Natural killer cell treated with Interleukin-12 subunit alpha and Interleukin-12 subunit beta and Interleukin-15 and Interleukin-18, amount 100 ng/mL, for 72 hours (primary cell): Measurements from ENCODE around the gene BAD. TPM values are rescaled to one million over a fixed set of nuclear protein-coding genes. Genes with fewer than 3 reads are reported as not detected.

ENCODE experiments used
- ATAC-seq, 2 donors: fragments of 150-1000 bp; cut with Tn5 transposase in 1 of 2; sonication (Bioruptor Pico), chemical (Tn5 transposase) in 1 of 2; 2 replicates each; pipeline ENCODE4 v1.10.0; 2021
- DNase-seq: peaks from one replicate; pipeline ENCODE4 v3.0.0; 2022; ENCODE audit warnings: low spot score
- H3K27ac Mint-ChIP-seq, 2 donors: 1 replicate in 1 of 2; 2 replicates in 1 of 2; pipeline ENCODE4 v1.8.0; 2022; ENCODE audit warnings: mixed read lengths in 2 of 2, mild to moderate bottlenecking in 1 of 2, moderate library complexity in 1 of 2
- H3K27me3 Mint-ChIP-seq, 2 donors: 1 replicate in 1 of 2; 2 replicates in 1 of 2; pipeline ENCODE4 v1.8.0; 2022; ENCODE audit warnings: mixed read lengths in 2 of 2
- H3K36me3 Mint-ChIP-seq: one replicate; pipeline ENCODE4 v1.8.0; 2022; ENCODE audit warnings: mixed read lengths
- H3K4me1 Mint-ChIP-seq, 2 donors: 1 replicate in 1 of 2; 2 replicates in 1 of 2; pipeline ENCODE4 v1.8.0; 2022; ENCODE audit warnings: low read depth in 2 of 2, mixed read lengths in 2 of 2, mild to moderate bottlenecking in 1 of 2
- H3K4me3 Mint-ChIP-seq: one replicate; pipeline ENCODE4 v1.8.0; 2022; ENCODE audit warnings: mixed read lengths
- H3K9me3 Mint-ChIP-seq: 2 replicates; pipeline ENCODE4 v1.8.0; 2022; ENCODE audit warnings: mixed read lengths
- total RNA-seq, 2 donors: library from RNA; stranded (reverse); gene quantifications; one replicate each; pipeline ENCODE4 v1.2.3, GENCODE V29; 2022

BAD gene
- total RNA-seq, 2 donors from 2014 or later: 29.5 to 46.9 TPM

- no peak for DNase-seq
- ATAC-seq: no peak
- Mint-ChIP-seq H3K9me3 (no peaks in the 10 kb centered on the region), H3K4me3 (peak overlapping the region; percentile 100), H3K36me3 (no peaks in the 10 kb centered on the region), H3K27ac (peak overlapping the region; percentile 99), H3K27me3 (no peaks in the 10 kb centered on the region), H3K4me1 (peaks cover 26 to 30% of the 10 kb centered on the region in 2 donors)
Observed at GRCh38 chr11:64268025-64268892, 16.2 kb downstream of the BAD start.

GRCh38 chr11:64267207-64267945 is 17.1 kb downstream of the BAD start:
- DNase-seq (no peak), ATAC-seq (no peak)
- H3K27ac Mint-ChIP-seq: peak overlapping the region; percentile 99
- H3K27me3 Mint-ChIP-seq: no peaks in the 10 kb centered on the region
- peak overlapping the region; percentile 100 for H3K4me3 Mint-ChIP-seq
- H3K36me3 Mint-ChIP-seq: no peaks in the 10 kb centered on the region
- peaks cover 28 to 30% of the 10 kb centered on the region in 2 donors for H3K4me1 Mint-ChIP-seq
- no peaks in the 10 kb centered on the region for H3K9me3 Mint-ChIP-seq

- ATAC-seq (no peak), DNase-seq (no peak)
- Mint-ChIP-seq H3K9me3 (no peaks in the 10 kb centered on the region), H3K4me1 (peaks cover 24% of the 10 kb centered on the region in 2 donors), H3K27me3 (no peaks in the 10 kb centered on the region), H3K4me3 (no peak overlapping the region), H3K36me3 (no peaks in the 10 kb centered on the region), H3K27ac (no peak overlapping the region)
Observed at GRCh38 chr11:64266339-64266738, 18.1 kb downstream of the BAD start.

- ATAC-seq (no peak), DNase-seq (no peak)
- Mint-ChIP-seq H3K9me3 (no peaks in the 10 kb centered on the region), H3K4me1 (peaks cover 24% of the 10 kb centered on the region in 2 donors), H3K27me3 (no peaks in the 10 kb centered on the region), H3K4me3 (no peak overlapping the region), H3K27ac (no peak overlapping the region), H3K36me3 (no peaks in the 10 kb centered on the region)
Observed at GRCh38 chr11:64265176-64266160, 19.0 kb downstream of the BAD start.

- Mint-ChIP-seq H3K27me3 (no peaks in the 10 kb centered on the region), H3K27ac (no peak overlapping the region), H3K9me3 (no peaks in the 10 kb centered on the region), H3K4me3 (no peak overlapping the region), H3K36me3 (peaks cover 6% of the 10 kb centered on the region), H3K4me1 (peaks cover 27 to 29% of the 10 kb centered on the region in 2 donors)
- ATAC-seq (no peak), DNase-seq (no peak)
Observed at GRCh38 chr11:64264371-64264852, 20.1 kb downstream of the BAD start.

- H3K27ac Mint-ChIP-seq: no peak overlapping the region
Observed at GRCh38 chr11:64263947-64264317, 20.5 kb downstream of the BAD start.

GRCh38 chr11:64263021-64263946 is 21.2 kb downstream of the BAD start:
- H3K4me3 Mint-ChIP-seq: no peak overlapping the region
- no peaks in the 10 kb centered on the region for H3K27me3 Mint-ChIP-seq
- H3K36me3 Mint-ChIP-seq: peaks cover 8% of the 10 kb centered on the region
- ATAC-seq (no peak), DNase-seq (no peak)
- H3K27ac Mint-ChIP-seq: no peak overlapping the region
- H3K4me1 Mint-ChIP-seq: peaks cover 19 to 23% of the 10 kb centered on the region in 2 donors
- no peaks in the 10 kb centered on the region for H3K9me3 Mint-ChIP-seq

More at GRCh38 chr11:64263947-64264317, 20.5 kb downstream of the BAD start:
- no peak for DNase-seq
- H3K9me3 Mint-ChIP-seq: no peaks in the 10 kb centered on the region
- H3K27me3 Mint-ChIP-seq: no peaks in the 10 kb centered on the region
- peaks cover 8% of the 10 kb centered on the region for H3K36me3 Mint-ChIP-seq
- H3K4me3 Mint-ChIP-seq: no peak overlapping the region
- H3K4me1 Mint-ChIP-seq: peaks cover 25 to 28% of the 10 kb centered on the region in 2 donors
- no peak for ATAC-seq

- no peak overlapping the region for H3K27ac Mint-ChIP-seq
- H3K27me3 Mint-ChIP-seq: no peaks in the 10 kb centered on the region
- H3K9me3 Mint-ChIP-seq: no peaks in the 10 kb centered on the region
- H3K4me3 Mint-ChIP-seq: no peak overlapping the region
- peaks cover 8% of the 10 kb centered on the region for H3K36me3 Mint-ChIP-seq
- H3K4me1 Mint-ChIP-seq: peaks cover 11 to 15% of the 10 kb centered on the region in 2 donors
- DNase-seq (no peak), ATAC-seq (no peak)
Observed at GRCh38 chr11:64262271-64263002, 22.0 kb downstream of the BAD start.

- ATAC-seq (no peak), DNase-seq (no peak)
- Mint-ChIP-seq H3K27ac (no peak overlapping the region), H3K27me3 (no peaks in the 10 kb centered on the region), H3K4me3 (no peak overlapping the region), H3K36me3 (peaks cover 8% of the 10 kb centered on the region), H3K4me1 (peaks cover 10 to 15% of the 10 kb centered on the region in 2 donors), H3K9me3 (no peaks in the 10 kb centered on the region)
Observed at GRCh38 chr11:64261556-64262080, 22.8 kb downstream of the BAD start.

GRCh38 chr11:64260147-64260708 is 24.2 kb downstream of the BAD start:
- Mint-ChIP-seq H3K27me3 (no peaks in the 10 kb centered on the region), H3K4me3 (peak overlapping the region; percentile 6), H3K4me1 (peaks cover 10 to 15% of the 10 kb centered on the region in 2 donors), H3K9me3 (no peaks in the 10 kb centered on the region), H3K27ac (peak overlapping the region; percentile 52 to 84), H3K36me3 (peaks cover 8% of the 10 kb centered on the region)
- DNase-seq (no peak), ATAC-seq (peak in 1 of 2 donors; percentile 17)

- ATAC-seq (peak; percentile 39 to 77), DNase-seq (no peak)
- peaks cover 8% of the 10 kb centered on the region for H3K36me3 Mint-ChIP-seq
- H3K27me3 Mint-ChIP-seq: no peaks in the 10 kb centered on the region
- H3K9me3 Mint-ChIP-seq: no peaks in the 10 kb centered on the region
- H3K4me1 Mint-ChIP-seq: peaks cover 10 to 15% of the 10 kb centered on the region in 2 donors
- H3K4me3 Mint-ChIP-seq: peak overlapping the region; percentile 6
- H3K27ac Mint-ChIP-seq: peak overlapping the region; percentile 52 to 84
Observed at GRCh38 chr11:64259533-64260067, 24.9 kb downstream of the BAD start.
